Activated CD8-positive, alpha-beta T cell treated with anti-CD3 and anti-CD28 coated beads for 36 hours (primary cell): Measurements from ENCODE around the gene ST3GAL2. TPM values are rescaled to one million over a fixed set of nuclear protein-coding genes. Genes with fewer than 3 reads are reported as not detected.
A peak's percentile ranks its signal among the peaks of the same experiment; 100 is the strongest.

ENCODE experiments used
- ATAC-seq: fragments of 200-7000 bp; cut with Tn5 transposase; one replicate; pipeline ENCODE4 v1.10.0; 2021; ENCODE audit warnings: mild to moderate bottlenecking, moderate library complexity
- CTCF ChIA-PET: fragments of 350-600 bp; sonication (Branson Sonifier 250); formaldehyde crosslinking; loops from one replicate; lab custom pipeline; 2021; ENCODE audit warnings: antibody characterized with exemption; lab: Charles Lee
- POLR2A ChIA-PET: fragments of 350-600 bp; sonication (Branson Sonifier 250); formaldehyde crosslinking; loops from one replicate; lab custom pipeline; 2021; ENCODE audit warnings: antibody characterized with exemption; lab: Charles Lee
- DNase-seq: peaks from one replicate; pipeline ENCODE4 v3.0.0-alpha.2; 2020
- H3K27ac Mint-ChIP-seq: one replicate; pipeline ENCODE4 v1.8.0; 2021; ENCODE audit warnings: mild to moderate bottlenecking, mixed read lengths
- H3K27me3 Mint-ChIP-seq: one replicate; pipeline ENCODE4 v1.8.0; 2021; ENCODE audit warnings: mixed read lengths
- H3K36me3 Mint-ChIP-seq: one replicate; pipeline ENCODE4 v1.8.0; 2021; ENCODE audit warnings: low read depth, mixed read lengths
- H3K4me1 Mint-ChIP-seq: one replicate; pipeline ENCODE4 v1.8.0; 2021; ENCODE audit warnings: low read depth, mixed read lengths
- H3K4me3 Mint-ChIP-seq: one replicate; pipeline ENCODE4 v1.8.0; 2021; ENCODE audit warnings: mild to moderate bottlenecking, moderate library complexity, mixed read lengths
- H3K9me3 Mint-ChIP-seq: one replicate; pipeline ENCODE4 v1.8.0; 2021; ENCODE audit warnings: mixed read lengths
- intact Hi-C: fragments of 100-400 bp; cut with micrococcal nuclease; formaldehyde crosslinking; loops from one replicate; pipeline ENCODE4 v1.10.0; 2022
- total RNA-seq, 2 experiments: library from RNA; stranded (reverse); gene quantifications; one replicate each; pipeline ENCODE4 v1.2.3, GENCODE V29; 2021
- TF ChIP-seq, protein P1 (sequence below): fragments of 200-600 bp; IDR thresholded peaks from one replicate; pipeline ENCODE4 v1.8.0; 2022; ENCODE audit warnings: antibody characterized with exemption, mild to moderate bottlenecking

Gene ST3GAL2, protein sequence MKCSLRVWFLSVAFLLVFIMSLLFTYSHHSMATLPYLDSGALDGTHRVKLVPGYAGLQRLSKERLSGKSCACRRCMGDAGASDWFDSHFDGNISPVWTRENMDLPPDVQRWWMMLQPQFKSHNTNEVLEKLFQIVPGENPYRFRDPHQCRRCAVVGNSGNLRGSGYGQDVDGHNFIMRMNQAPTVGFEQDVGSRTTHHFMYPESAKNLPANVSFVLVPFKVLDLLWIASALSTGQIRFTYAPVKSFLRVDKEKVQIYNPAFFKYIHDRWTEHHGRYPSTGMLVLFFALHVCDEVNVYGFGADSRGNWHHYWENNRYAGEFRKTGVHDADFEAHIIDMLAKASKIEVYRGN
- total RNA-seq, result 10 to 100 TPM; 13.2 to 19.0 TPM

DNA sequence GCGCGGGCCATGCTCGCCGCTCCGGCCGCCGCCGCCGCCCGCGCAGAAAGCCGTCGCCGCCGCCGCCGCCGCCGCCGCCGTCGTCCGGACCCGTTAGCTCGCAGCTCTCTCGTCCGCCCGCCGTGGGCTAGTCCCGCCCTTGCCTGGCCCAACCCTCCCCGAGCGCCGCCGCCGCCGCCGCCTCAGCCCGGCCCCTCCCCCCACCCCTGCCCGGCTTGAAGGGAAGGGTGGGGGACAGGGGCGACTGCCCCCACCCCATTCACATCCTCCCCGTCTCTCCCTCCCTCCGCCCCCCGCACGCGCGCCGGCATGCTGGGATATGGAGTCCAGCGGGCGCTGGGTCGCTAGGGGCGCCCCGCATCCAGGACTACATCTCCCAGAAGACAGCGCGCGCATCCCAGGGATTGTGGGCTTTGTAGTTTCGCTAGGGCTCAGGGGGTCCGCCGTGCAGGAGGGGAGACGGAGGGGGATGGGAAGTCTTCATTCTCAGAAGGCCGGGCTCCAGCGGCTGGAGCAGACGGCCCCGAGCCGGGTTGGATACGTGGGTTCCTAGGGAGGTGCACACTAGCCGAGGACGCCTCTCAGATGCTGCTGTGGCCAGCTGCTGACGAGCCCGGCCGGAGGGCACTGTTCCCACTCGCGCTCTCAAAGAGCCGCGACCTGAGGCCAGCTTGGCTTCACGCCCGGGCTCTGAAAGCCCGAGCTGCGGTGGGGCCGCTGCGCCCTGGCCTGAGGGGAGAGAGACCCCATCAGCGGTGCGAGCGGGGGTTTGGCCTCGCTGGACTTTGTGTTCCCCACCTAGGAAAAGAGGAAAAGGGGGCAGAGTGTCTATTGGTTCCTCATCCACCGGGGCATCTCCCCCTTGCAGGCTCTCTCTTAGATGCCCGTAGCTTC, at the start of gene ST3GAL2:
ST3GAL2 (minus strand) TSS at position 132 of the 894 bp plus-strand sequence. CDS start 40,570 bp downstream, outside the sequence.
- TF ChIP-seq, protein P1, sequence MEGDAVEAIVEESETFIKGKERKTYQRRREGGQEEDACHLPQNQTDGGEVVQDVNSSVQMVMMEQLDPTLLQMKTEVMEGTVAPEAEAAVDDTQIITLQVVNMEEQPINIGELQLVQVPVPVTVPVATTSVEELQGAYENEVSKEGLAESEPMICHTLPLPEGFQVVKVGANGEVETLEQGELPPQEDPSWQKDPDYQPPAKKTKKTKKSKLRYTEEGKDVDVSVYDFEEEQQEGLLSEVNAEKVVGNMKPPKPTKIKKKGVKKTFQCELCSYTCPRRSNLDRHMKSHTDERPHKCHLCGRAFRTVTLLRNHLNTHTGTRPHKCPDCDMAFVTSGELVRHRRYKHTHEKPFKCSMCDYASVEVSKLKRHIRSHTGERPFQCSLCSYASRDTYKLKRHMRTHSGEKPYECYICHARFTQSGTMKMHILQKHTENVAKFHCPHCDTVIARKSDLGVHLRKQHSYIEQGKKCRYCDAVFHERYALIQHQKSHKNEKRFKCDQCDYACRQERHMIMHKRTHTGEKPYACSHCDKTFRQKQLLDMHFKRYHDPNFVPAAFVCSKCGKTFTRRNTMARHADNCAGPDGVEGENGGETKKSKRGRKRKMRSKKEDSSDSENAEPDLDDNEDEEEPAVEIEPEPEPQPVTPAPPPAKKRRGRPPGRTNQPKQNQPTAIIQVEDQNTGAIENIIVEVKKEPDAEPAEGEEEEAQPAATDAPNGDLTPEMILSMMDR, result no peak
- peaks cover 37% of the 10 kb centered on the region for H3K4me1 Mint-ChIP-seq
- CTCF ChIA-PET, result interaction anchor here (1.2 to 1.5 kb wide), 3 partner anchors 15 to 70 kb away, joined by 3 to 5 read pairs (median 5); no protein-coding TSS in a partner anchor

DNA sequence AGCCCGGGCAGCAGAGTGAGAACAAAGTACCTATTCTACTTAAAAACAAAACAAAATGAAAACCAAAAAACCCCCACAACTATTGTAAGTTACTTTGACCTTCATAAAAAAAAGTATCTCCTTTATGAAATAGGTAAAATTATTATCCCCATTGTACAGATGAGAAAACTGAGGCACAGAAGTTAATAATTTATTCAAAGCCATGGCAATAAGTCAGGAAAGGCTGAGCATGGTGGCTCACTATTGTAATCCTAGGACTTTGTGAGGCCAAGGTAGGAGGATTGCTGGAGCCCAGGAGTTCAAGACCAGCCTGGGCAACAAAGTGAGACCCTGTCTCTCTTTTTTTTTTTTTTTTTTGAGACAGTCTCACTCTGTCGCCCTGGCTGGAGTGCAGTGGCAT, 46.0 kb upstream of the ST3GAL2 start:
- no peak overlapping the region for H3K27ac Mint-ChIP-seq
- no peaks in the 10 kb centered on the region for H3K4me1 Mint-ChIP-seq
- no peak for DNase-seq
- H3K36me3 Mint-ChIP-seq, result no peaks in the 10 kb centered on the region
- TF ChIP-seq, protein P1, result no peak
- ATAC-seq, result no peak
- intact Hi-C loops, result no loop called here
- H3K4me3 Mint-ChIP-seq, result no peak overlapping the region
- no peaks in the 10 kb centered on the region for H3K27me3 Mint-ChIP-seq
- CTCF ChIA-PET, result interaction anchor here (1.5 kb wide), 1 partner anchor 90 kb away, joined by 4 read pairs; no protein-coding TSS in a partner anchor
- no peaks in the 10 kb centered on the region for H3K9me3 Mint-ChIP-seq
- POLR2A ChIA-PET, result no interaction called here

More for the DNA sequence above, at the start of gene ST3GAL2:
- POLR2A ChIA-PET, result interaction anchor here (0.5 to 3.0 kb wide), 11 partner anchors 10 to 93 kb away, joined by 3 to 23 read pairs (median 4); partner anchors contain the start of genes DDX19A and FCSK
- peak; percentile 97 for ATAC-seq
- Mint-ChIP-seq H3K9me3 (no peaks in the 10 kb centered on the region), H3K27me3 (no peaks in the 10 kb centered on the region), H3K4me3 (peak within 1 kb of the TSS; percentile 95), H3K27ac (peak within 1 kb of the TSS; percentile 91), H3K36me3 (peaks cover 3% of the 10 kb centered on the region)
- DNase-seq, result peak; percentile 96
- intact Hi-C loops, result loop anchor here (5.0 kb wide), 1 partner anchor 57 kb away; no protein-coding TSS in a partner anchor

DNA sequence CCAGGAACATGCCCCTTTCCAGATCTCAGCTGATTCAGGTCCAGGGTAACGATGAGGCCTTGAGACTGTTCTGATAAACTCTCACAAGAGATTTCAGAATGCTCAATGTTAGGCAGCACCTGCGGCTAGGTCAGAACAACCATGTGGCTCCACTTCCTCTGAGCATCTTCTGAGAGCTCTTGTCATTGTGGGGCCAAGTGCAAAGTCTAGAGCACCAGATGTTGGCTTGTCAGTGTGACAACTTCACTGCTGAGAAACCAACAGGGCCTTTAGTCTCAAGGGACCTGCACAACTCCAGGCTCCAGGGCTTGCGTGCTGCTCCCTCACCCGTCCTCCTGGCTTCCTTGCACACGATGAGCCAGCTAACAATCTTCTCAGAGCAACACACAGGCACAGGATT, 44.5 kb upstream of the ST3GAL2 start:
- no peaks in the 10 kb centered on the region for H3K27me3 Mint-ChIP-seq
- no peak overlapping the region for H3K4me3 Mint-ChIP-seq
- peaks cover 7% of the 10 kb centered on the region for H3K4me1 Mint-ChIP-seq
- no peak for ATAC-seq
- ChIA-PET CTCF (interaction anchor here (1.5 kb wide), 1 partner anchor 89 kb away, joined by 4 read pairs; no protein-coding TSS in a partner anchor), POLR2A (interaction anchor here (0.8 to 1.1 kb wide), 4 partner anchors 19 to 105 kb away, joined by 3 to 6 read pairs (median 4); partner anchors contain the start of gene COG4)
- DNase-seq, result no peak
- no peak overlapping the region for H3K27ac Mint-ChIP-seq
- no peaks in the 10 kb centered on the region for H3K36me3 Mint-ChIP-seq
- TF ChIP-seq, protein P1, result no peak
- intact Hi-C loops, result no loop called here
- no peaks in the 10 kb centered on the region for H3K9me3 Mint-ChIP-seq

DNA sequence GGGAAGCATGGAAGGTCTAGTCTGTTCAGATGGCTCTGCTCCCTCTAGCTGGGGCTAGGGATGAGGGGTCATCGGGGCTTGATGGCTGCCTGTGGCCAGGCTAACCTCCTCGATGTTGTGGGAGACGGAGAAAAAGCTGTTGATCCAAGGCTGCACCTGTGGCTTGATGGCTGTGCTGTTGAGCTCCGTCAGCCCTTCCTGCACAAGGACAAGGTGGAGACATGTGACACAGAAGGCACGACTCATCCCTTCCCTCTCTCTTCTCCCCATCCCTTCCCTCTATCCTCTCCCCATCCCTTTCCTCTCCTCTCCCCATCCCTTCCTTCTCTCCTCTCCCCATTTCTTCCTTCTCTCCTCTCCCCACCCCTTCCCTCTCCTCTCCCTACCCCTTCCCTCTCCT, 43.7 kb upstream of the ST3GAL2 start:
- ATAC-seq (no peak), DNase-seq (no peak)
- CTCF ChIA-PET, result no interaction called here
- H3K4me3 Mint-ChIP-seq, result no peak overlapping the region
- POLR2A ChIA-PET, result no interaction called here
- H3K27ac Mint-ChIP-seq, result no peak overlapping the region
- H3K36me3 Mint-ChIP-seq, result no peaks in the 10 kb centered on the region
- TF ChIP-seq, protein P1, result no peak
- no peaks in the 10 kb centered on the region for H3K27me3 Mint-ChIP-seq
- H3K9me3 Mint-ChIP-seq, result no peaks in the 10 kb centered on the region
- intact Hi-C loops, result no loop called here
- peaks cover 15% of the 10 kb centered on the region for H3K4me1 Mint-ChIP-seq
